OCI-LY3 (cell line): ENCODE results near the gene LYST.

Experiments used
- EZH2phosphoT487 ChIP-seq: fragments of 200-600 bp; shearing (Covaris generic); IDR thresholded peaks from 2 replicates; pipeline ENCODE4 v1.6.1; 2018; ENCODE audit warnings: antibody characterized with exemption, mixed run types, low read depth
- TF ChIP-seq, protein P1 (sequence below): fragments of 200-600, 300-600 bp; sonication (generic); IDR thresholded peaks from 2 replicates; pipeline ENCODE4 v1.5.1; 2014; ENCODE audit warnings: antibody characterized with exemption, low read length, low read depth

DNA sequence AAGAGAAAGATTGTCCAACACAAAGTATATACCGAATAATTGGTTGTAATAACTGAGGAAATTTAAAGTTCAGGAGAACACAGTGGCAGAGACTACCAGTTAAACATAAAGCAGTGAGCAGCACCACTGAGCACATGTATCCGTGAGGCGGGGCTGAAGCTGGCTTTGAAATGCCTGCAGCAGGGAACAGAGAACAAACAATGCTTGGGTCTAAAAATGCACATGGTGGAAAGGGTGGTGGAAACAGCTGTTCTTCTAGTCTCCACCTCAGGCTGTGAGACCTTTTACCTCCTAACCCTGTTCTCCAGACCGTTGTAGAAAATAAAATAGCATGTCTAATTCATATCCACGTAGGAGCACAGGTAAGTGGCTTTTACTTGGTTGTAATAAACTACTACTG is 209.4 kb downstream of the LYST start:
- TF ChIP-seq, protein P1, sequence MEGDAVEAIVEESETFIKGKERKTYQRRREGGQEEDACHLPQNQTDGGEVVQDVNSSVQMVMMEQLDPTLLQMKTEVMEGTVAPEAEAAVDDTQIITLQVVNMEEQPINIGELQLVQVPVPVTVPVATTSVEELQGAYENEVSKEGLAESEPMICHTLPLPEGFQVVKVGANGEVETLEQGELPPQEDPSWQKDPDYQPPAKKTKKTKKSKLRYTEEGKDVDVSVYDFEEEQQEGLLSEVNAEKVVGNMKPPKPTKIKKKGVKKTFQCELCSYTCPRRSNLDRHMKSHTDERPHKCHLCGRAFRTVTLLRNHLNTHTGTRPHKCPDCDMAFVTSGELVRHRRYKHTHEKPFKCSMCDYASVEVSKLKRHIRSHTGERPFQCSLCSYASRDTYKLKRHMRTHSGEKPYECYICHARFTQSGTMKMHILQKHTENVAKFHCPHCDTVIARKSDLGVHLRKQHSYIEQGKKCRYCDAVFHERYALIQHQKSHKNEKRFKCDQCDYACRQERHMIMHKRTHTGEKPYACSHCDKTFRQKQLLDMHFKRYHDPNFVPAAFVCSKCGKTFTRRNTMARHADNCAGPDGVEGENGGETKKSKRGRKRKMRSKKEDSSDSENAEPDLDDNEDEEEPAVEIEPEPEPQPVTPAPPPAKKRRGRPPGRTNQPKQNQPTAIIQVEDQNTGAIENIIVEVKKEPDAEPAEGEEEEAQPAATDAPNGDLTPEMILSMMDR = no peak
- no peak for TF ChIP-seq EZH2phosphoT487
